HEK293 (cell line): ENCODE data around the gene DDIT3.
A peak's percentile ranks its signal among the peaks of the same experiment; 100 is the strongest.

ENCODE experiments used
- FEZF1 ChIP-seq: fragments of 450-650 bp; formaldehyde crosslinking; IDR thresholded peaks from 2 replicates; pipeline ENCODE4 v1.5.1; 2016; ENCODE audit warnings: missing biosample characterization, missing genetic modification characterization
- GFI1B ChIP-seq: fragments of 450-650 bp; formaldehyde crosslinking; IDR thresholded peaks from 2 replicates; pipeline ENCODE4 v1.5.1; 2016; ENCODE audit warnings: missing biosample characterization, missing genetic modification characterization
- MEIS1 ChIP-seq: sonication (generic); formaldehyde crosslinking; IDR thresholded peaks from 2 replicates; pipeline ENCODE4 v1.8.1; 2022; ENCODE audit warnings: missing genetic modification reagents, mild to moderate bottlenecking, borderline replicate concordance
- REPIN1 ChIP-seq: fragments of 450-650 bp; formaldehyde crosslinking; IDR thresholded peaks from 2 replicates; pipeline ENCODE4 v1.5.1; 2017; ENCODE audit warnings: missing biosample characterization, missing genetic modification characterization, low read depth
- TCF7L2 ChIP-seq: IDR thresholded peaks from 2 replicates; pipeline ENCODE4 v1.6.1; 2011; ENCODE audit warnings: low read depth, mild to moderate bottlenecking, inconsistent platforms, low read length, moderate library complexity, borderline replicate concordance
- ZBTB48 ChIP-seq: fragments of 450-650 bp; formaldehyde crosslinking; IDR thresholded peaks from 2 replicates; pipeline ENCODE4 v1.5.1; 2016; ENCODE audit warnings: missing biosample characterization, missing genetic modification characterization
- ZBTB7A ChIP-seq: fragments of 450-650 bp; formaldehyde crosslinking; IDR thresholded peaks from 2 replicates; pipeline ENCODE4 v1.5.1; 2016; ENCODE audit warnings: low read depth, missing biosample characterization, missing genetic modification characterization
- ZNF174 ChIP-seq: fragments of 450-650 bp; formaldehyde crosslinking; IDR thresholded peaks from 2 replicates; pipeline ENCODE4 v1.5.0; 2017; ENCODE audit warnings: missing biosample characterization, mild to moderate bottlenecking, missing genetic modification characterization
- ZNF239 ChIP-seq: fragments of 450-650 bp; formaldehyde crosslinking; IDR thresholded peaks from 2 replicates; pipeline ENCODE4 v1.5.1; 2016; ENCODE audit warnings: missing biosample characterization, missing genetic modification characterization
- ZNF394 ChIP-seq: fragments of 450-650 bp; formaldehyde crosslinking; IDR thresholded peaks from 2 replicates; pipeline ENCODE4 v1.5.1; 2016; ENCODE audit warnings: missing biosample characterization, missing genetic modification characterization, mild to moderate bottlenecking, moderate library complexity, borderline replicate concordance
- ZNF48 ChIP-seq: fragments of 450-650 bp; formaldehyde crosslinking; IDR thresholded peaks from 2 replicates; pipeline ENCODE4 v1.5.1; 2016; ENCODE audit warnings: missing biosample characterization, missing genetic modification characterization
- ZNF549 ChIP-seq: fragments of 450-650 bp; IDR thresholded peaks from 2 replicates; pipeline ENCODE4 v1.5.1; 2018; ENCODE audit warnings: missing biosample characterization, missing genetic modification characterization, mild to moderate bottlenecking, inconsistent platforms, moderate library complexity
- ZNF561 ChIP-seq: fragments of 450-650 bp; IDR thresholded peaks from 2 replicates; pipeline ENCODE4 v1.5.1; 2018; ENCODE audit warnings: missing biosample characterization, missing genetic modification characterization, borderline replicate concordance
- ZNF626 ChIP-seq: fragments of 450-650 bp; sonication (Bioruptor Pico); formaldehyde crosslinking; IDR thresholded peaks from 2 replicates; pipeline ENCODE4 v1.5.1; 2018; ENCODE audit warnings: missing biosample characterization, missing genetic modification characterization, inconsistent platforms
- ZNF664 ChIP-seq: fragments of 450-650 bp; formaldehyde crosslinking; IDR thresholded peaks from 2 replicates; pipeline ENCODE4 v1.5.1; 2016; ENCODE audit warnings: missing biosample characterization, missing genetic modification characterization
- ZNF777 ChIP-seq: fragments of 450-650 bp; formaldehyde crosslinking; IDR thresholded peaks from 2 replicates; pipeline ENCODE4 v1.5.1; 2017; ENCODE audit warnings: missing biosample characterization, missing genetic modification characterization, borderline replicate concordance
- TF ChIP-seq, protein P1 (sequence below): fragments of 450-650 bp; formaldehyde crosslinking; IDR thresholded peaks from 2 replicates; pipeline ENCODE4 v1.5.1; 2016; ENCODE audit warnings: missing biosample characterization, missing genetic modification characterization
- TF ChIP-seq, protein P2 (sequence below): fragments of 450-650 bp; formaldehyde crosslinking; IDR thresholded peaks from 2 replicates; pipeline ENCODE4 v1.5.1; 2016; ENCODE audit warnings: missing biosample characterization, missing genetic modification characterization
- TF ChIP-seq, protein P3 (sequence below): fragments of 450-650 bp; formaldehyde crosslinking; IDR thresholded peaks from 2 replicates; pipeline ENCODE4 v1.5.1; 2017; ENCODE audit warnings: missing biosample characterization, missing genetic modification characterization
- TF ChIP-seq, protein P4 (sequence below): fragments of 450-650 bp; formaldehyde crosslinking; conservative IDR thresholded peaks from 2 replicates; pipeline ENCODE4 v1.5.1; 2016; ENCODE audit warnings: low read depth, missing biosample characterization, missing genetic modification characterization
- TF ChIP-seq, protein P5 (sequence below): fragments of 450-650 bp; formaldehyde crosslinking; IDR thresholded peaks from 2 replicates; pipeline ENCODE4 v1.5.1; 2017; ENCODE audit warnings: missing biosample characterization, missing genetic modification characterization

DDIT3 gene

DNA sequence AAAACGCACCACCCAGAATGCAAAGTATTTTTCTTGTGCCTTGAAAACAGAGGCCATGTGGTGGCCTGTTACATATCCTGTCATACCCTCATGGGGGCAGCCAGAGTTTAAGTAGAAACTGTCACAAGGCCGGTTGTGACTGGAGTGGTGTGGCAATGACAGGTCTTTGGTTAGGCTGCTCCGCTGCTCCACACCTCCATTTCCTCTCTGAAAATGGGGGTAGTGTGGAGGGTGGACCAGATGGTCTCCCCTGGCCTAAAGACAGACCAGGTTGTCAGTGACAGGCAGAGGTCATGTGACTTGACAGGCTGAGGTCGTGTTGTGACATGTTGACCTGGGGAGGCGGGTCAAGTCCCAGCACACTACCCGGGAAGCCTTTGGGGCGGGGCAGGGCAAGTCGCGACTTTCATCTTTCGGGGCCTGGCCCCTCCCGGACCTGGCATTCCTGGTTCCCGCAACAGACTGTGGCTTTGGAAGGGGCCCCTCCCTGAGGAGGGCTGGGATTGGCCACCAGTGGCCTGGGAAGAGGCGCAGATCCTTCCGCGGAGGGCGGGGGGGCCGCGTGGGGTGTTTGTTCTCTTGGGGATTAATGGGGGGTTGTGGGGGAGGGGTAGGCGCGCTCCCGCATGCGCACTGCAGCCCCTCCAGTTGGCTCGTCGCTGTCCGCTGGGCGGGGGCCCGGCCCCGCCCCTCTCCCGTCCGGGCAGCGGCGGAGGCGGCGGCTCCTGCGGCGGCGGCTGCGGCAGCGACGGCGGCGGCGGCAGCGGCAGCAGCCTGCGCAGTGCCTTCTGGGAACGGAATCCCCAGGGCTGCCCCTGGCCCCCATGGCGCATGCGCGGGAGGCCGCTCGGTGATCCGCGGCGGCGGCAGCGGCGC is 1.9 kb upstream of the DDIT3 start, which contains the start of gene MBD6 (continued):
- TF ChIP-seq, protein P1, sequence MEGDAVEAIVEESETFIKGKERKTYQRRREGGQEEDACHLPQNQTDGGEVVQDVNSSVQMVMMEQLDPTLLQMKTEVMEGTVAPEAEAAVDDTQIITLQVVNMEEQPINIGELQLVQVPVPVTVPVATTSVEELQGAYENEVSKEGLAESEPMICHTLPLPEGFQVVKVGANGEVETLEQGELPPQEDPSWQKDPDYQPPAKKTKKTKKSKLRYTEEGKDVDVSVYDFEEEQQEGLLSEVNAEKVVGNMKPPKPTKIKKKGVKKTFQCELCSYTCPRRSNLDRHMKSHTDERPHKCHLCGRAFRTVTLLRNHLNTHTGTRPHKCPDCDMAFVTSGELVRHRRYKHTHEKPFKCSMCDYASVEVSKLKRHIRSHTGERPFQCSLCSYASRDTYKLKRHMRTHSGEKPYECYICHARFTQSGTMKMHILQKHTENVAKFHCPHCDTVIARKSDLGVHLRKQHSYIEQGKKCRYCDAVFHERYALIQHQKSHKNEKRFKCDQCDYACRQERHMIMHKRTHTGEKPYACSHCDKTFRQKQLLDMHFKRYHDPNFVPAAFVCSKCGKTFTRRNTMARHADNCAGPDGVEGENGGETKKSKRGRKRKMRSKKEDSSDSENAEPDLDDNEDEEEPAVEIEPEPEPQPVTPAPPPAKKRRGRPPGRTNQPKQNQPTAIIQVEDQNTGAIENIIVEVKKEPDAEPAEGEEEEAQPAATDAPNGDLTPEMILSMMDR (tag by site-specific recombination): no peak
- TF ChIP-seq, protein P2, sequence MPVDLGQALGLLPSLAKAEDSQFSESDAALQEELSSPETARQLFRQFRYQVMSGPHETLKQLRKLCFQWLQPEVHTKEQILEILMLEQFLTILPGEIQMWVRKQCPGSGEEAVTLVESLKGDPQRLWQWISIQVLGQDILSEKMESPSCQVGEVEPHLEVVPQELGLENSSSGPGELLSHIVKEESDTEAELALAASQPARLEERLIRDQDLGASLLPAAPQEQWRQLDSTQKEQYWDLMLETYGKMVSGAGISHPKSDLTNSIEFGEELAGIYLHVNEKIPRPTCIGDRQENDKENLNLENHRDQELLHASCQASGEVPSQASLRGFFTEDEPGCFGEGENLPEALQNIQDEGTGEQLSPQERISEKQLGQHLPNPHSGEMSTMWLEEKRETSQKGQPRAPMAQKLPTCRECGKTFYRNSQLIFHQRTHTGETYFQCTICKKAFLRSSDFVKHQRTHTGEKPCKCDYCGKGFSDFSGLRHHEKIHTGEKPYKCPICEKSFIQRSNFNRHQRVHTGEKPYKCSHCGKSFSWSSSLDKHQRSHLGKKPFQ: no peak
- TF ChIP-seq TCF7L2 (peak; percentile 83), ZNF48 (no peak), FEZF1 (tag by site-specific recombination) (peak; percentile 72), ZBTB7A (tag by site-specific recombination) (peak; percentile 92), GFI1B (tag by site-specific recombination) (no peak), ZNF174 (tag by site-specific recombination) (no peak), ZNF239 (tag by site-specific recombination) (peak; percentile 12; the same call in 1 of the 2 replicates), ZNF549 (tag by site-specific recombination) (no peak), MEIS1 (CRISPR knock-in tag) (no peak), ZNF777 (tag by site-specific recombination) (no peak), ZNF561 (peak; percentile 34; the same call in 1 of the 2 replicates), ZNF626 (no peak), ZBTB48 (tag by site-specific recombination) (peak; percentile 33; the same call in 1 of the 2 replicates), ZNF394 (tag by site-specific recombination) (peak; percentile 86), REPIN1 (tag by site-specific recombination) (no peak), ZNF664 (no peak)
- TF ChIP-seq, protein P3, sequence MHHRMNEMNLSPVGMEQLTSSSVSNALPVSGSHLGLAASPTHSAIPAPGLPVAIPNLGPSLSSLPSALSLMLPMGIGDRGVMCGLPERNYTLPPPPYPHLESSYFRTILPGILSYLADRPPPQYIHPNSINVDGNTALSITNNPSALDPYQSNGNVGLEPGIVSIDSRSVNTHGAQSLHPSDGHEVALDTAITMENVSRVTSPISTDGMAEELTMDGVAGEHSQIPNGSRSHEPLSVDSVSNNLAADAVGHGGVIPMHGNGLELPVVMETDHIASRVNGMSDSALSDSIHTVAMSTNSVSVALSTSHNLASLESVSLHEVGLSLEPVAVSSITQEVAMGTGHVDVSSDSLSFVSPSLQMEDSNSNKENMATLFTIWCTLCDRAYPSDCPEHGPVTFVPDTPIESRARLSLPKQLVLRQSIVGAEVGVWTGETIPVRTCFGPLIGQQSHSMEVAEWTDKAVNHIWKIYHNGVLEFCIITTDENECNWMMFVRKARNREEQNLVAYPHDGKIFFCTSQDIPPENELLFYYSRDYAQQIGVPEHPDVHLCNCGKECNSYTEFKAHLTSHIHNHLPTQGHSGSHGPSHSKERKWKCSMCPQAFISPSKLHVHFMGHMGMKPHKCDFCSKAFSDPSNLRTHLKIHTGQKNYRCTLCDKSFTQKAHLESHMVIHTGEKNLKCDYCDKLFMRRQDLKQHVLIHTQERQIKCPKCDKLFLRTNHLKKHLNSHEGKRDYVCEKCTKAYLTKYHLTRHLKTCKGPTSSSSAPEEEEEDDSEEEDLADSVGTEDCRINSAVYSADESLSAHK (tag by site-specific recombination): peak; percentile 92
- TF ChIP-seq, protein P4, sequence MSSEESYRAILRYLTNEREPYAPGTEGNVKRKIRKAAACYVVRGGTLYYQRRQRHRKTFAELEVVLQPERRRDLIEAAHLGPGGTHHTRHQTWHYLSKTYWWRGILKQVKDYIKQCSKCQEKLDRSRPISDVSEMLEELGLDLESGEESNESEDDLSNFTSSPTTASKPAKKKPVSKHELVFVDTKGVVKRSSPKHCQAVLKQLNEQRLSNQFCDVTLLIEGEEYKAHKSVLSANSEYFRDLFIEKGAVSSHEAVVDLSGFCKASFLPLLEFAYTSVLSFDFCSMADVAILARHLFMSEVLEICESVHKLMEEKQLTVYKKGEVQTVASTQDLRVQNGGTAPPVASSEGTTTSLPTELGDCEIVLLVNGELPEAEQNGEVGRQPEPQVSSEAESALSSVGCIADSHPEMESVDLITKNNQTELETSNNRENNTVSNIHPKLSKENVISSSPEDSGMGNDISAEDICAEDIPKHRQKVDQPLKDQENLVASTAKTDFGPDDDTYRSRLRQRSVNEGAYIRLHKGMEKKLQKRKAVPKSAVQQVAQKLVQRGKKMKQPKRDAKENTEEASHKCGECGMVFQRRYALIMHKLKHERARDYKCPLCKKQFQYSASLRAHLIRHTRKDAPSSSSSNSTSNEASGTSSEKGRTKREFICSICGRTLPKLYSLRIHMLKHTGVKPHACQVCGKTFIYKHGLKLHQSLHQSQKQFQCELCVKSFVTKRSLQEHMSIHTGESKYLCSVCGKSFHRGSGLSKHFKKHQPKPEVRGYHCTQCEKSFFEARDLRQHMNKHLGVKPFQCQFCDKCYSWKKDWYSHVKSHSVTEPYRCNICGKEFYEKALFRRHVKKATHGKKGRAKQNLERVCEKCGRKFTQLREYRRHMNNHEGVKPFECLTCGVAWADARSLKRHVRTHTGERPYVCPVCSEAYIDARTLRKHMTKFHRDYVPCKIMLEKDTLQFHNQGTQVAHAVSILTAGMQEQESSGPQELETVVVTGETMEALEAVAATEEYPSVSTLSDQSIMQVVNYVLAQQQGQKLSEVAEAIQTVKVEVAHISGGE: no peak
- TF ChIP-seq, protein P5, sequence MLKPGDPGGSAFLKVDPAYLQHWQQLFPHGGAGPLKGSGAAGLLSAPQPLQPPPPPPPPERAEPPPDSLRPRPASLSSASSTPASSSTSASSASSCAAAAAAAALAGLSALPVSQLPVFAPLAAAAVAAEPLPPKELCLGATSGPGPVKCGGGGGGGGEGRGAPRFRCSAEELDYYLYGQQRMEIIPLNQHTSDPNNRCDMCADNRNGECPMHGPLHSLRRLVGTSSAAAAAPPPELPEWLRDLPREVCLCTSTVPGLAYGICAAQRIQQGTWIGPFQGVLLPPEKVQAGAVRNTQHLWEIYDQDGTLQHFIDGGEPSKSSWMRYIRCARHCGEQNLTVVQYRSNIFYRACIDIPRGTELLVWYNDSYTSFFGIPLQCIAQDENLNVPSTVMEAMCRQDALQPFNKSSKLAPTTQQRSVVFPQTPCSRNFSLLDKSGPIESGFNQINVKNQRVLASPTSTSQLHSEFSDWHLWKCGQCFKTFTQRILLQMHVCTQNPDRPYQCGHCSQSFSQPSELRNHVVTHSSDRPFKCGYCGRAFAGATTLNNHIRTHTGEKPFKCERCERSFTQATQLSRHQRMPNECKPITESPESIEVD (tag by site-specific recombination): no peak
